Dendritic cell treated with granulocyte-macrophage colony-stimulating factor and Interleukin-4, amounts not matched to agents 40 ng/mL and 50 ng/mL, for 4 days (primary cell): Measurements from ENCODE around the gene STAT5A.

Experiments used
- H3K27ac Mint-ChIP-seq: one replicate; pipeline ENCODE4 v1.8.0; 2022; ENCODE audit warnings: mild to moderate bottlenecking, mixed read lengths
- H3K27me3 Mint-ChIP-seq: one replicate; pipeline ENCODE4 v1.8.0; 2022; ENCODE audit warnings: mild to moderate bottlenecking, mixed read lengths
- H3K36me3 Mint-ChIP-seq: one replicate; pipeline ENCODE4 v1.8.0; 2022; ENCODE audit warnings: low read depth, mixed read lengths
- H3K4me1 Mint-ChIP-seq: one replicate; pipeline ENCODE4 v1.8.0; 2022; ENCODE audit warnings: low read depth, mixed read lengths
- H3K4me3 Mint-ChIP-seq: one replicate; pipeline ENCODE4 v1.8.0; 2022; ENCODE audit warnings: mild to moderate bottlenecking, moderate library complexity, mixed read lengths
- H3K9me3 Mint-ChIP-seq: one replicate; pipeline ENCODE4 v1.8.0; 2022; ENCODE audit warnings: mixed read lengths
- intact Hi-C: fragments of 100-400 bp; cut with micrococcal nuclease; formaldehyde crosslinking; loops from one replicate; pipeline ENCODE4 v1.15.0; 2022

The STAT5A gene

DNA sequence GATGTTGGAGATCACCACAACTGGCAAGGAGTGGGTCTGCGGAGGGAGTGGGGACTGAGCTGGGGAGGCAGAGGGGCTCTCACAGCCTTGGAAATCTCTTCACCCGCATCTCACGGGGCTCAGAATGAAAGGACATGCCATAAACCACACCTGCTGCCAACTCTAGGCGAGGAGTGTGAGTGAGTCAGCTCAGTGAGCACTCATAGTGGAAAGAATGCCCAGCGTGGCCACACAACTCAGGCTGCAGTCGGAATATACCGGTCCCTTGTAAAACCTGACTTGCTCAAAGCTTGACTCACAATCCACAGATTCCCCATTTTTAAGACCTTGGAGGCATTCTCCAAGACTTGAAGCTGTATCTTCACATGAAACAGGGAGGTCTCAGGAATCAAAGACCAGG is 36.7 kb downstream of the STAT5A start:
- H3K4me3 Mint-ChIP-seq = no peak overlapping the region
- H3K27ac Mint-ChIP-seq = no peak overlapping the region
- no peaks in the 10 kb centered on the region for H3K27me3 Mint-ChIP-seq
- H3K9me3 Mint-ChIP-seq = no peaks in the 10 kb centered on the region
- intact Hi-C loops = no loop called here
- peaks cover 20% of the 10 kb centered on the region for H3K4me1 Mint-ChIP-seq
- peaks cover 97% of the 10 kb centered on the region for H3K36me3 Mint-ChIP-seq

DNA sequence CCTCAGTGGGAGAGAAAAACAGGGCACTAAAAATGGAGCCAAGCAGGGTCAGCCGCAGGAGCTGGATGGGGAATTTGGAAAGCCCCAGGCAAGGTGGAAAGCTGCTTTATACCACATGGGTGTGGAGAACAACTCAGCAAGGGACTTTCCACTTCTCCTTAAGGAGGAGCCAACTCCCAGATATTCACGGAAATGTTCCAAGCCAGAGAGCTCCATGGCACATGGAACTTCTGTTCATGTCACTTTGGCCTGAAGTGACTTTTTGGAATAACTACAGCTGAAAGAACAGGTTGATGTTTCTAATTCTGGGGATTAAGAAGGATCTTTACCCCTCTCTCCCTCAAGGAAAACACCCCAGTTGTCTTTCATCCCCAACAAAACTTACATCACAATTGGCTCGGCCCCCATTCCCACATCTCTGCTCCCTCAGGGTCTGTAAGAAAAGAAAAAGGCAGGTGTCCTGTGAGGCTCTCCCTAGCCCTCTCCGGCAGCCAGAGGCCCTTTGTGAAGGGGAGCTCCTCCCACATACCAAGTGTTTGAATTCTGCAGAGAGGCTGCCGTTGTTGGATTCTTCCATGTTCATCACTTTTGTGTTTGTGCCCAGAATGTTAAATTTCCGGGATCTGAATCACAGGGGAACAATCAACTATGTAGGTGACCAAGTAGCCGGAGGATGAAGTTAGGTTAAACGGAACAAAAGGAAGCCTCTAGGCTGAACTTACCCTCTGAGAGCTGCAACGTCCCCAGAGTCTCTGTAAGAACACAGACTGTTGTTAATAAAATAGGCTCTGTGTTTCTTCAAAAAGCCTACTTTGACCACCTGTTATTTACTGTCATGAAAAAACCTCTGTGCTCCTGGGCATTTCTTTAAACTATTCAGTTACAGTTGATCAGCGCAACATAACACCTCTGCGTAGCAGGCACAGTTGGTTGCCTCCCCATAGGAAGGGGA is 41.0 kb downstream of the STAT5A start:
- no peaks in the 10 kb centered on the region for H3K4me1 Mint-ChIP-seq
- no peaks in the 10 kb centered on the region for H3K27me3 Mint-ChIP-seq
- peaks cover 97% of the 10 kb centered on the region for H3K36me3 Mint-ChIP-seq
- no peak overlapping the region for H3K27ac Mint-ChIP-seq
- no peaks in the 10 kb centered on the region for H3K9me3 Mint-ChIP-seq
- H3K4me3 Mint-ChIP-seq = no peak overlapping the region
- intact Hi-C loops = no loop called here

DNA sequence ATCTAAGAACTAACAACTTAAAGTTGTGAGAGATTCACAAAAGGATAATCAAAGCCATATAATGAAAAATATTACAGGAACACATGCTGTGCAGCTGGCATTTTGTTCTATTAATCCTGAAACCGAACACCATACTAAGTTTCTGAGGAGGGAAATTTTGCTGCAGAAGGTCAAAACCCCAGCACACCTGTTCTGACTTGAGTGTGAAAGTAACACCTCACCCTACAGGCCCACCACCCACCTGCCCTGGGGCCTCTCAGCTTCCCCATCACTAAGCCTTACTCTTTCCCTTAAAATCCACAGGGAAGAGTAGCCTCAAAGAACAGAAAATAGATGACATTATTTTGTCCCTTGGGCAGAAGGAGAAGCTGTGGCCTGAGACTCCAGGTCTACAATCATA is 44.8 kb downstream of the STAT5A start:
- no peaks in the 10 kb centered on the region for H3K27me3 Mint-ChIP-seq
- peaks cover 5% of the 10 kb centered on the region for H3K4me1 Mint-ChIP-seq
- peaks cover 94% of the 10 kb centered on the region for H3K36me3 Mint-ChIP-seq
- no peak overlapping the region for H3K27ac Mint-ChIP-seq
- no peaks in the 10 kb centered on the region for H3K9me3 Mint-ChIP-seq
- no peak overlapping the region for H3K4me3 Mint-ChIP-seq
- intact Hi-C loops = no loop called here

DNA sequence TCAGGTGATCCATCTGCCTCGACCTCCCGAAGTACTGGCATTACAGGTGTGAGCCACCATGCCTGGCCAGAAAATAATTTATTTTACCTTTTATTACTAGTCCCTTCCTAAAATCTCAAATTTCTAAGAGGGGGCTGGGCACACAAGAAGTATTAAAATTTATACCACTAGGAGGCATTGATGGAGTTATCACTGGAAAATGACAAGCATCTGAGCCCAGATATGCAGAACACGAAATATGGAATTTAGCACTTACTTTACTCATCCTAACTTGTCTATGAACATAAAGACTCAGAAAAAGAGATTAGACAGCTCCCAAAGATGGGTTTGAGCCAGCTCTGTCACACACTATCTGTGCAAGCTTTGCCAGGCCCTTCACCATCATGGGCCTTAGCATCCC is 46.4 kb downstream of the STAT5A start:
- no peaks in the 10 kb centered on the region for H3K9me3 Mint-ChIP-seq
- H3K4me3 Mint-ChIP-seq = no peak overlapping the region
- no peak overlapping the region for H3K27ac Mint-ChIP-seq
- intact Hi-C loops = no loop called here
- peaks cover 93% of the 10 kb centered on the region for H3K36me3 Mint-ChIP-seq
- H3K27me3 Mint-ChIP-seq = no peaks in the 10 kb centered on the region
- peaks cover 18% of the 10 kb centered on the region for H3K4me1 Mint-ChIP-seq

DNA sequence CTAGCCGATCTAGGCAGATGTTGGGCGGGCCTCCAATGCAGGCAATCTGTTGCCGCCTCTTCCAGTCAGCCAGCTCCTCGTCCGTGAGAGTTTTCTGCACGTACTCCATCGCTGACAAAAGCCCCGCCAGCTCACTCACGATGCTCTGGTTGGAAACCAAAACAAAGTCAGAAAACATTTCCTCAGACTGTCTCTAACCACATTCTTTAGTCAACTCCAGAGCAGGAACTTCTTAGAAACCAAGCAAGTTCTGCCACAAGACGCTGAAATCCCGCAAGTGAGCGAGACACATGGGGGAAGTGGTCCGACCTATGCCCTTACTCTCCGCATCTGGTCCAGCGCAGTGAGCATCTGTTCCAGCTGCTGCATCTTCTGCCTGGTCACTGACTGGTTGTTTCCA is 49.1 kb downstream of the STAT5A start:
- Mint-ChIP-seq H3K36me3 (peaks cover 92% of the 10 kb centered on the region), H3K27me3 (no peaks in the 10 kb centered on the region), H3K27ac (no peak overlapping the region), H3K9me3 (no peaks in the 10 kb centered on the region), H3K4me3 (no peak overlapping the region), H3K4me1 (peaks cover 29% of the 10 kb centered on the region)
- intact Hi-C loops = no loop called here

DNA sequence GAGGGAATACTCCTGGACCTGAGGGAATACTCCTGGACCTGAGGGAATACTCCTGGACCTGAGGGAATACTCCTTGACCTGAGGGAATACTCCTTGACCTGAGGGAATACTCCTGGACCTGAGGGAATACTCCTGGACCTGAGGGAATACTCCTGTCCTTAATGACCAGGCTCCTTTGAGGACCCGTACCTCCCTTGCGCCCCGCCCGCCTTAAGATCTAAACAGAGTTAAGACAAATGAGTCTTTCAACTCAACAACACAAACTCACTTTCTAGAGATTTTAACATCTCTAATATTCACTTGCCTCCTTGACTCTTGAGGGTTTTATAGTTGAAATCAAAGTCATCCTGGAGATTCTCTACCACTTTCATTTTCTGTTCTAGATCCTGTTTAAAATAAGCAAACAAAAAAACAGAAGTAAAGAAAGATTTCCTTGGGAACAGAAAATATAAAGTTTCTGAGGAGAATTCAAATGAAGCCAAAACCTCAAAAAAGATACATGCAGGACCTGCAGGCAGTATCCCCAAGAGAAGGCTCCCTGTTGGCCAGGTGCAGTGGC is 50.2 kb downstream of the STAT5A start:
- H3K27ac Mint-ChIP-seq = peak overlapping the region; percentile 51
- peaks cover 29% of the 10 kb centered on the region for H3K4me1 Mint-ChIP-seq
- intact Hi-C loops = no loop called here
- peaks cover 92% of the 10 kb centered on the region for H3K36me3 Mint-ChIP-seq
- no peaks in the 10 kb centered on the region for H3K9me3 Mint-ChIP-seq
- peak overlapping the region; percentile 32 for H3K4me3 Mint-ChIP-seq
- H3K27me3 Mint-ChIP-seq = no peaks in the 10 kb centered on the region

DNA sequence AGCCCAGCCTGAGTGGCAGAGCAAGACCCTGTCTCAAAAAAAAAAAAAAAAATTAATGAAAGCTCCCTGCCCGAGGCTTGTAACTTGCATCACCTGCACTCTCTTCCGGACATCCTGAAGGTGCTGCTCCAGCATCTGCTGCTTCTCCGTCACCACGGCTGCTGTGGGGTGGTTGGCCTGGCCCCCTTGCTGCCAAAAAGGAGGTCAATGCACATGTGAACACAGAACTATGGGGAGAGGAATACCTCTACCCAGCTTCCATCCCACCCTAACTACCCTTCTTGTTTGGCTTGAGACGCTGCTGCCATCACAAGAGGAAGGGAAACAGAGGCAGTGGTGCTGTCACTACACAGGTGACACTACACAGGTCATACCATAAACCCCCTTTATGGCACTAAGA is 50.9 kb downstream of the STAT5A start:
- no peaks in the 10 kb centered on the region for H3K27me3 Mint-ChIP-seq
- intact Hi-C loops = loop anchor here (1.0 kb wide), 1 partner anchor 13 kb away; no protein-coding TSS in a partner anchor
- no peak overlapping the region for H3K4me3 Mint-ChIP-seq
- peaks cover 92% of the 10 kb centered on the region for H3K36me3 Mint-ChIP-seq
- H3K27ac Mint-ChIP-seq = peak overlapping the region; percentile 51
- peaks cover 29% of the 10 kb centered on the region for H3K4me1 Mint-ChIP-seq
- no peaks in the 10 kb centered on the region for H3K9me3 Mint-ChIP-seq

DNA sequence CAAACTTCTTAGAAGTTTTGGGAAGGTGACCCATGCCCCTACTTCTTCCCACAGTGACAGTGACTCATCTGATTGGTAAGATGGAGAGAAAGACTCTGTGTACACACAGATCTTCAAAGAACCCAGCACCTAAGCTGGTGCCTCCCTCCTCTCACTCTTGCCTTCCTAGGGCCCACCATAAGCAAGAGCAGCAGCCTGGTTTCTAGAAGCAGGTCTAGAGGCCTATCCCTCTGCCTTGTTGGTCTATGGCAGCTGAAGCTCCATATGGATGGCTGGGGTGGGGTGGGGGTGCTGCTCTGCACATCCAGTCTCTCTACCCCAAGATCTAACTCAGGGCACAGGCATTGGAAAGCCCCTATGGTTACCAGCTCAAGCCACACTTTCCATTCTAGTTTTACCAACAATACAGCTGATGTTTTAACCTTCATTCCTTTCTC is 52.4 kb downstream of the STAT5A start:
- Mint-ChIP-seq H3K9me3 (no peaks in the 10 kb centered on the region), H3K27ac (peak overlapping the region; percentile 16), H3K27me3 (no peaks in the 10 kb centered on the region), H3K4me3 (no peak overlapping the region), H3K4me1 (peaks cover 29% of the 10 kb centered on the region), H3K36me3 (peaks cover 92% of the 10 kb centered on the region)
- intact Hi-C loops = no loop called here

DNA sequence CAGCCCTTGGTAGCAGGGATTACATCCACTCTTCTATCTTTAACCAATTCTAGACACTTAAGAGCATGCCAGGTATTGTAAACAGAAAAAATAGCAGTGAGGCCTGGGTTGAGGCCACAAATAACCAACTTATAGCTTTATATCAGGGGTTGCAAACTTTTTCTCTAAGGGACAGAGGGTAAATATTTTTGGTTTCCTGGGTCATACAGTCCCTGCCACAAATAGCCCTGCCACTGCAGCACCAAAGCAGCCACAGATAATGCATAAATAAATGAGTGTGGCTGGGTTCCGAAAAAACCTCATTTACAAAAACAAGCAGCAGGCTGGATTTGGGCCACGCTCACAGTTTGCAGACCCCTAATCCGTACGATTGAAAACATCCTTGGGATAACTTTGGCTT is 53.3 kb downstream of the STAT5A start:
- H3K9me3 Mint-ChIP-seq = no peaks in the 10 kb centered on the region
- intact Hi-C loops = no loop called here
- peaks cover 93% of the 10 kb centered on the region for H3K36me3 Mint-ChIP-seq
- H3K4me3 Mint-ChIP-seq = no peak overlapping the region
- peaks cover 32% of the 10 kb centered on the region for H3K4me1 Mint-ChIP-seq
- H3K27ac Mint-ChIP-seq = peak overlapping the region; percentile 16
- no peaks in the 10 kb centered on the region for H3K27me3 Mint-ChIP-seq

DNA sequence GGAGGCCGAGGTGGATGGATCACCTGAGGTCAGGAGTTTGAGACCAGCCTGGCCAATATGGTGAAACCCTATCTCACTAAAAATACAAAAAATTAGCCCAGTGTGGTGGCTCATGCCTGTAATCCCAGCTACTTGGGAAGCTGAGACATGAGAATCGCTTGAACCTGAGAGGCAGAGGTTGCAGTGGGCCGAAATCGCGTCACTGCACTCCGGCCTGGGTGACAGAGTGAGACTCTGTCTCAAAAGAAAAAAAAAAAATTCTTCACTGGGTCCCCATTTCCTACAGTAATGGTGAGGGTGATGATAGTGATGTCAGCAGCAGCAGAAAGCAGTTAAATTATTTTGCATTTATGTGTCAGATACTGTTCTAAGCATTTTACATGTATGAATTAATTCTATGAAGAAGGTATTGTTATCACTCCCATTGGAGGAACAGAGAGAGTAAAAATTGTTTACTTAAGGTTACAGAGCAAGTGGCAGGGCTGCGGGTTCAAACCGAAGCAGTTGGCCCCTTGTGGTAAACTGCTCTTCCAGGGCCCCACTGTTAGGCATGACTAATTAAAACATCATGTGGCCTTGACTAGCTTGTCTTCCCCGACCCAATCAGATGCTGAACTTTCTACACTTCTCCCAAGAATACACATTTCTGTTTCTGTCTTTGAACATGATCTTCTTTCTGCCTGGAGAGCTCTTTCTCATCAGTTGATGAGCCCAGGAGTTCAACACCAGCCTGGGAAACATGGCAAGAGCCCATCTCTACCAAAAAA is 54.1 kb downstream of the STAT5A start:
- Mint-ChIP-seq H3K36me3 (peaks cover 94% of the 10 kb centered on the region), H3K4me3 (no peak overlapping the region), H3K27me3 (no peaks in the 10 kb centered on the region), H3K9me3 (no peaks in the 10 kb centered on the region), H3K27ac (peak overlapping the region; percentile 25), H3K4me1 (peaks cover 37% of the 10 kb centered on the region)
- intact Hi-C loops = no loop called here

DNA sequence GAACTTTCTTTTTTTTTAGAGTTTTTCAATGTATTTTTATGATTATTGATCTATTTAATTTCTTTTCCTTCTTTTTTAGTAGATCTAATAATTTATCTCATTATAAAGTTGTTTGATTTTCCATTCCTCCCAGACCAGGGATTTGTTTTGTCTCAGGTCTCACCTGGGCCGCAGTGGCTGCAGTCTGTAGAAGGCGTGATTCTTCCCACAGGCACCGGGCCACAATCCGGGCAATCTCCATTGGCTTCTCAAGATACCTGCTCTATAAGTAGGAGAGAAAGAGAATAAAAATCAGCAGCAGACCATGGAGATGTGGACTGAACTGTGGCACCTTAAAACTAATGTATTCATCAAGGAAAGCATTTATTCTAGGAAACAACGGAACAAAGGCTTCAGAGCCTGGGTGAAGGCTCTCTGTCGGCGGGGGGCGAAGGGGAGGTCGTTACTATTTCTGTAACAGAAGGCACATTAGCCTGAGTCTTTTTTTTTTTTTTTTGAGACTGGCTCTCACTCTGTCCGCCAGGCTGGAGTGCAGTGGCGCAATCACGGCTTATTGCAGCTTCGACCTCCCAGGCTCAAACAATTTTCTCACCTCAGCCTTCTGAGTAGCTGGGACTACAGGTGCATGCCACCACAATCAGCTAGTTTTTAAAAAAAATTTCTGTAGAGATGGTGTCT is 57.2 kb downstream of the STAT5A start:
- H3K27ac Mint-ChIP-seq = no peak overlapping the region
- H3K36me3 Mint-ChIP-seq = peaks cover 84% of the 10 kb centered on the region
- H3K4me1 Mint-ChIP-seq = peaks cover 41% of the 10 kb centered on the region
- H3K4me3 Mint-ChIP-seq = no peak overlapping the region
- H3K9me3 Mint-ChIP-seq = no peaks in the 10 kb centered on the region
- no peaks in the 10 kb centered on the region for H3K27me3 Mint-ChIP-seq
- intact Hi-C loops = no loop called here

DNA sequence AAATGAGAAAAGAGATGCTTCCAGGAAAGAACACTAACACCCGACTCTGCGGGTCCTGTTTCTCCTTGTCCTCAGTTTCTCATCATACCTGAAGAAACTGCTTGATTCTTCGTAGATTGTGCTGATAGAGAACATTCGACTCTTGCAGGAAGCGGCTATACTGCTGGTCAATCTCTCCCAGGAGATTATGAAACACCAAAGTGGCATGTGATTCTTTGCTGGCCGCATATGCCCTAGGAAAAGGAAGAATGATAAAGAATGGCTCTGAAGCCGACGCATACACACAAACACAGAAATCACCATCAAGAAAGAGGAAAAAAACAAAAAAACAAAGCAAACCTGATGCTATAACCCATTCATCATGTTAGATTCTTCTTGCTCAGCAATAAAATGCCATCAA is 58.2 kb downstream of the STAT5A start:
- peaks cover 75% of the 10 kb centered on the region for H3K36me3 Mint-ChIP-seq
- no peak overlapping the region for H3K4me3 Mint-ChIP-seq
- H3K4me1 Mint-ChIP-seq = peaks cover 32% of the 10 kb centered on the region
- no peak overlapping the region for H3K27ac Mint-ChIP-seq
- H3K9me3 Mint-ChIP-seq = no peaks in the 10 kb centered on the region
- intact Hi-C loops = no loop called here
- H3K27me3 Mint-ChIP-seq = no peaks in the 10 kb centered on the region

DNA sequence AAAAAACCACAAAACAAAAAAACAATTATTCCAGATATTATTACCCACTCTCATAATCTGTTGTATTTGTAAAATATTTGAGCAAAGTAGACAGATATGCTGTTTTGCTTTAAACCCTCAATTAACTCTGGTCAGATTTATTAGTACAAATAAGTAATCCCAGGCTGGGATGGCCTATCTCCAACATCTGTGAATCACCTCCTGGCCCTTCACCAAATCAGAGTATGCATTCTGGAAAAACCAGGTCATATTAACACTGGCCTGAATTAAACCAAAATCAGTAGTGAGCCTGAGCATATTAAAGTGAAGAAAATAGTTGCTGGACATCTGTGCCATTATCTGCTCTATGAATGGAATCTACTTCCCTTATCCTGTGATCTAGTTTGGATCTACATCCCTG is 58.9 kb downstream of the STAT5A start:
- peaks cover 67% of the 10 kb centered on the region for H3K36me3 Mint-ChIP-seq
- no peaks in the 10 kb centered on the region for H3K27me3 Mint-ChIP-seq
- H3K4me1 Mint-ChIP-seq = peaks cover 30% of the 10 kb centered on the region
- H3K27ac Mint-ChIP-seq = no peak overlapping the region
- H3K9me3 Mint-ChIP-seq = no peaks in the 10 kb centered on the region
- H3K4me3 Mint-ChIP-seq = no peak overlapping the region
- intact Hi-C loops = no loop called here
